GM23248 (cell line): ENCODE data around the gene MATN4. TPM values are rescaled to one million over a fixed set of nuclear protein-coding genes. Genes with fewer than 3 reads are reported as not detected.

Experiments used
- DNase-seq: peaks from one replicate; pipeline ENCODE4 v3.0.0-alpha.2; 2015
- H2AFZ ChIP-seq: fragments of 200-600 bp; sonication (generic); 2 replicates; pipeline ENCODE4 v1.6.1; 2016; ENCODE audit warnings: antibody characterized with exemption
- H3F3A ChIP-seq: fragments of 200-600 bp; sonication (generic); 2 replicates; pipeline ENCODE4 v1.6.1; 2016; ENCODE audit warnings: mild to moderate bottlenecking, antibody characterized with exemption, mixed run types; ENCODE audit not compliant: insufficient read depth
- H3K27ac ChIP-seq: fragments of 200-600 bp; sonication (generic); 2 replicates; pipeline ENCODE4 v1.5.1; 2016; ENCODE audit warnings: mild to moderate bottlenecking
- H3K27me3 ChIP-seq: fragments of 200-600 bp; sonication (generic); replicated peaks from 2 replicates; pipeline ENCODE4 v1.6.1; 2016; ENCODE audit warnings: mild to moderate bottlenecking; ENCODE audit not compliant: insufficient read depth
- H3K36me3 ChIP-seq: fragments of 200-600 bp; sonication (generic); 2 replicates; pipeline ENCODE4 v1.6.1; 2016; ENCODE audit warnings: low read depth, mild to moderate bottlenecking
- H3K4me1 ChIP-seq: fragments of 200-600 bp; sonication (generic); 2 replicates; pipeline ENCODE4 v1.6.1; 2016; ENCODE audit warnings: mild to moderate bottlenecking; ENCODE audit not compliant: insufficient read depth
- H3K4me2 ChIP-seq: fragments of 200-600 bp; sonication (generic); one replicate; pipeline ENCODE4 v1.6.1; 2016; ENCODE audit warnings: mild to moderate bottlenecking; ENCODE audit not compliant: unreplicated experiment
- H3K4me3 ChIP-seq: fragments of 200-600 bp; sonication (generic); 2 replicates; pipeline ENCODE4 v1.5.1; 2016; ENCODE audit warnings: mild to moderate bottlenecking
- H3K79me2 ChIP-seq: fragments of 200-600 bp; sonication (generic); 2 replicates; pipeline ENCODE4 v1.6.1; 2016; ENCODE audit warnings: mild to moderate bottlenecking; ENCODE audit not compliant: insufficient read depth
- H3K9ac ChIP-seq: fragments of 200-600 bp; sonication (generic); 2 replicates; pipeline ENCODE4 v1.6.1; 2016; ENCODE audit warnings: mild to moderate bottlenecking
- H3K9me2 ChIP-seq: fragments of 200-600 bp; sonication (generic); 2 replicates; pipeline ENCODE4 v1.6.1; 2016; ENCODE audit warnings: mixed run types, mild to moderate bottlenecking, moderate library complexity; ENCODE audit not compliant: insufficient read depth
- H3K9me3 ChIP-seq: fragments of 200-600 bp; sonication (generic); one replicate; pipeline ENCODE4 v1.6.1; 2017; ENCODE audit warnings: low read depth
- H4K20me1 ChIP-seq: fragments of 200-600 bp; sonication (generic); 2 replicates; pipeline ENCODE4 v1.6.0; 2016; ENCODE audit not compliant: insufficient read depth
- EZH2 ChIP-seq: fragments of 200-600 bp; sonication (generic); IDR thresholded peaks from 2 replicates; pipeline ENCODE4 v1.6.1; 2018; ENCODE audit warnings: antibody characterized with exemption, mild to moderate bottlenecking; ENCODE audit not compliant: insufficient read depth, poor library complexity, severe bottlenecking
- EZH2phosphoT487 ChIP-seq: fragments of 200-600 bp; sonication (generic); IDR thresholded peaks from 2 replicates; pipeline ENCODE4 v1.6.1; 2018; ENCODE audit warnings: antibody characterized with exemption, moderate library complexity, mild to moderate bottlenecking, low read depth; ENCODE audit not compliant: insufficient read depth
- WGBS, 2 experiments: methylation state at CpG; one replicate each; pipeline ENCODE4 v1.1.6; 2015 to 2017; ENCODE audit warnings: low lambda C conversion rate in 2 of 2, low coverage in 1 of 2; ENCODE audit errors: missing lambda C conversion rate in 2 of 2; 5-methylcytosine and 5-hydroxymethylcytosine counted together
- in situ Hi-C: fragments of 300-500 bp; cut with MboI; formaldehyde crosslinking; loops from 2 replicates; pipeline ENCODE4 v1.15.0; 2020
- polyA plus RNA-seq: library from polyadenylated mRNA; unstranded; fragments of >200 nt; fragmentation: Nextera tagmentation; extraction: Ambion mirVana; gene quantifications from 2 replicates; pipeline ENCODE4 v1.2.1, GENCODE V29; 2016
- total RNA-seq: library from RNA; depleted of rRNA; stranded (reverse); fragments of >200 nt; shearing (Covaris generic); gene quantifications from 2 replicates; pipeline ENCODE4 v1.2.3, GENCODE V29; 2014

MATN4 gene
- total and polyA plus RNA-seq, 2 experiments from 2014 or later, result not detected

- Histone ChIP-seq H3K9me2 (no peaks in the 10 kb centered on the region), H3K36me3 (no peaks in the 10 kb centered on the region), H4K20me1 (no peaks in the 10 kb centered on the region), H2AFZ (no peak overlapping the region), H3K9me3 (no peaks in the 10 kb centered on the region), H3K4me1 (no peaks in the 10 kb centered on the region), H3F3A (peaks cover 8% of the 10 kb centered on the region), H3K79me2 (no peaks in the 10 kb centered on the region), H3K4me2 (no peak overlapping the region), H3K27me3 (peaks cover 5% of the 10 kb centered on the region; the same call in 1 of the 2 replicates), H3K27ac (no peak overlapping the region), H3K4me3 (no peak overlapping the region), H3K9ac (no peak overlapping the region)
- in situ Hi-C loops, result no loop called here
- no peak for DNase-seq
- no peak for TF ChIP-seq EZH2phosphoT487
- no peak for TF ChIP-seq EZH2
- 45 to 54% methylated on average over 3 of the region's 3 CpGs for WGBS, 2 experiments
Observed at GRCh38 chr20:45317826-45318225, 9.7 kb upstream of the MATN4 start.

GRCh38 chr20:45316150-45317080, 8.3 kb upstream of the MATN4 start:
- H3K27ac ChIP-seq, result no peak overlapping the region
- no peak overlapping the region for H3K4me2 ChIP-seq
- H3K36me3 ChIP-seq, result no peaks in the 10 kb centered on the region
- no peak for DNase-seq
- H2AFZ ChIP-seq, result no peak overlapping the region
- H3K9me2 ChIP-seq, result no peaks in the 10 kb centered on the region
- no peak overlapping the region for H3K4me3 ChIP-seq
- H3K9ac ChIP-seq, result no peak overlapping the region
- in situ Hi-C loops, result no loop called here
- H4K20me1 ChIP-seq, result no peaks in the 10 kb centered on the region
- H3K4me1 ChIP-seq, result no peaks in the 10 kb centered on the region
- WGBS, 2 experiments, result 29 to 35% methylated on average over 54 to 66 of the region's 71 CpGs
- TF ChIP-seq EZH2phosphoT487, result no peak
- TF ChIP-seq EZH2, result no peak
- H3F3A ChIP-seq, result no peaks in the 10 kb centered on the region
- peaks cover 5% of the 10 kb centered on the region; the same call in 1 of the 2 replicates for H3K27me3 ChIP-seq
- H3K79me2 ChIP-seq, result no peaks in the 10 kb centered on the region
- no peaks in the 10 kb centered on the region for H3K9me3 ChIP-seq

- TF ChIP-seq EZH2 (no peak), EZH2phosphoT487 (no peak)
- in situ Hi-C loops, result no loop called here
- Histone ChIP-seq H3F3A (no peaks in the 10 kb centered on the region), H3K9me2 (no peaks in the 10 kb centered on the region), H3K4me3 (no peak overlapping the region), H4K20me1 (no peaks in the 10 kb centered on the region), H3K9ac (no peak overlapping the region), H3K36me3 (no peaks in the 10 kb centered on the region), H3K27me3 (peaks cover 5% of the 10 kb centered on the region; the same call in 1 of the 2 replicates), H3K4me2 (no peak overlapping the region), H3K27ac (no peak overlapping the region), H3K9me3 (no peaks in the 10 kb centered on the region), H2AFZ (no peak overlapping the region), H3K79me2 (no peaks in the 10 kb centered on the region), H3K4me1 (no peaks in the 10 kb centered on the region)
- DNase-seq, result no peak
- WGBS, 2 experiments, result 67 to 90% methylated on average over 4 of the region's 4 CpGs
Observed at GRCh38 chr20:45315672-45316071, 7.6 kb upstream of the MATN4 start.

GRCh38 chr20:45313943-45314342, 5.8 kb upstream of the MATN4 start:
- H3K4me3 ChIP-seq, result no peak overlapping the region
- no peak overlapping the region for H3K27ac ChIP-seq
- H4K20me1 ChIP-seq, result no peaks in the 10 kb centered on the region
- no peaks in the 10 kb centered on the region for H3K9me3 ChIP-seq
- no peak for DNase-seq
- no peak overlapping the region for H3K4me2 ChIP-seq
- H3F3A ChIP-seq, result no peaks in the 10 kb centered on the region
- peaks cover 5% of the 10 kb centered on the region; the same call in 1 of the 2 replicates for H3K27me3 ChIP-seq
- no peaks in the 10 kb centered on the region for H3K9me2 ChIP-seq
- TF ChIP-seq EZH2phosphoT487, result no peak
- TF ChIP-seq EZH2, result no peak
- H3K79me2 ChIP-seq, result no peaks in the 10 kb centered on the region
- no peaks in the 10 kb centered on the region for H3K4me1 ChIP-seq
- WGBS, 2 experiments, result 68 to 71% methylated on average over 9 to 11 of the region's 11 CpGs
- H2AFZ ChIP-seq, result no peak overlapping the region
- no peak overlapping the region for H3K9ac ChIP-seq
- H3K36me3 ChIP-seq, result no peaks in the 10 kb centered on the region
- in situ Hi-C loops, result no loop called here
